Nephron (organoid): Measurements from ENCODE around the gene NOVA1.

Experiments used
- H3K27ac Mint-ChIP-seq, 3 experiments: 2 replicates each; pipeline ENCODE4 v1.8.0; 2020; ENCODE audit warnings: mixed read lengths in 3 of 3, mild to moderate bottlenecking in 2 of 3, moderate library complexity in 1 of 3
- H3K27me3 Mint-ChIP-seq: 2 replicates; pipeline ENCODE4 v1.8.0; 2021; ENCODE audit warnings: low read depth, mild to moderate bottlenecking, moderate library complexity, mixed read lengths
- H3K36me3 Mint-ChIP-seq: 2 replicates; pipeline ENCODE4 v1.8.0; 2020; ENCODE audit warnings: low read depth, mixed read lengths
- H3K4me1 Mint-ChIP-seq: 2 replicates; pipeline ENCODE4 v1.8.0; 2020; ENCODE audit warnings: mixed read lengths
- H3K4me3 Mint-ChIP-seq, 3 experiments: 2 replicates each; pipeline ENCODE4 v1.8.0; 2020; ENCODE audit warnings: mild to moderate bottlenecking in 3 of 3, mixed read lengths in 3 of 3, moderate library complexity in 2 of 3
- H3K9me3 Mint-ChIP-seq: 2 replicates; pipeline ENCODE4 v1.8.0; 2020; ENCODE audit warnings: mixed read lengths
- TF ChIP-seq, protein P1 (sequence below), 3 experiments: fragments of 200-600 bp; sonication (generic); IDR thresholded peaks; one replicate each; pipeline ENCODE4 v1.5.0; 2021; ENCODE audit warnings: antibody characterized with exemption in 3 of 3; ENCODE audit not compliant: unreplicated experiment in 3 of 3

Gene NOVA1

GRCh38 chr14:26410189-26410685, 187.6 kb downstream of the NOVA1 start:
- H3K36me3 Mint-ChIP-seq = no peaks in the 10 kb centered on the region
- TF ChIP-seq, protein P1, sequence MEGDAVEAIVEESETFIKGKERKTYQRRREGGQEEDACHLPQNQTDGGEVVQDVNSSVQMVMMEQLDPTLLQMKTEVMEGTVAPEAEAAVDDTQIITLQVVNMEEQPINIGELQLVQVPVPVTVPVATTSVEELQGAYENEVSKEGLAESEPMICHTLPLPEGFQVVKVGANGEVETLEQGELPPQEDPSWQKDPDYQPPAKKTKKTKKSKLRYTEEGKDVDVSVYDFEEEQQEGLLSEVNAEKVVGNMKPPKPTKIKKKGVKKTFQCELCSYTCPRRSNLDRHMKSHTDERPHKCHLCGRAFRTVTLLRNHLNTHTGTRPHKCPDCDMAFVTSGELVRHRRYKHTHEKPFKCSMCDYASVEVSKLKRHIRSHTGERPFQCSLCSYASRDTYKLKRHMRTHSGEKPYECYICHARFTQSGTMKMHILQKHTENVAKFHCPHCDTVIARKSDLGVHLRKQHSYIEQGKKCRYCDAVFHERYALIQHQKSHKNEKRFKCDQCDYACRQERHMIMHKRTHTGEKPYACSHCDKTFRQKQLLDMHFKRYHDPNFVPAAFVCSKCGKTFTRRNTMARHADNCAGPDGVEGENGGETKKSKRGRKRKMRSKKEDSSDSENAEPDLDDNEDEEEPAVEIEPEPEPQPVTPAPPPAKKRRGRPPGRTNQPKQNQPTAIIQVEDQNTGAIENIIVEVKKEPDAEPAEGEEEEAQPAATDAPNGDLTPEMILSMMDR (IDR thresholded peaks at IDR 0.05; ENCODE audit: unreplicated experiment in 3 of 3) = no peak

GRCh38 chr14:26404927-26405326, 192.9 kb downstream of the NOVA1 start:
- no peaks in the 10 kb centered on the region for H3K4me1 Mint-ChIP-seq
- no peaks in the 10 kb centered on the region for H3K9me3 Mint-ChIP-seq
- no peak overlapping the region for H3K27ac Mint-ChIP-seq
- no peak overlapping the region for H3K4me3 Mint-ChIP-seq
- TF ChIP-seq, protein P1 (IDR thresholded peaks at IDR 0.05; ENCODE audit: unreplicated experiment in 3 of 3) = no peak
- H3K36me3 Mint-ChIP-seq = no peaks in the 10 kb centered on the region
- no peaks in the 10 kb centered on the region for H3K27me3 Mint-ChIP-seq

More at GRCh38 chr14:26410189-26410685, 187.6 kb downstream of the NOVA1 start:
- no peaks in the 10 kb centered on the region for H3K9me3 Mint-ChIP-seq
- H3K4me3 Mint-ChIP-seq = no peak overlapping the region
- no peaks in the 10 kb centered on the region for H3K27me3 Mint-ChIP-seq
- peaks cover 3% of the 10 kb centered on the region for H3K4me1 Mint-ChIP-seq
- H3K27ac Mint-ChIP-seq = no peak overlapping the region

DNA sequence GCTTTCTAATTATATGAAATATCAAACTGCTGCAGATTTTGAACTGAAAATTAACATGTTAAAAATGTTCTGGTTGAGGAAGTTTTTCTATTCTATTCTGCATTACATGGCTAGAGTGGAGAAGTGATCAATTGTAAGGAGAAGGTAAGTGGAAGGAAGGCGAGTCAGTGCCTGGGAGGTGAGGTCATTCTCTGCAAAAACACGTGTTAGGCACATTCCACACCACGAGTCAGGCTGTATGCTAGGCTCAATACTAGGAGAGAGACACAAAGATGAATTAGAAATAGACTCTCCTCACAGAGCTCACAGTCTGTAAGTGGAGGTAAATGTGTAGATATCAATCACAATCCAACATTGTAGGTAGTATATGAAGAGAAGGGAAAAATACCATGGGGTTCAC, 194.1 kb downstream of the NOVA1 start:
- TF ChIP-seq, protein P1 (IDR thresholded peaks at IDR 0.05; ENCODE audit: unreplicated experiment in 3 of 3) = no peak
- Mint-ChIP-seq H3K27ac (no peak overlapping the region), H3K9me3 (no peaks in the 10 kb centered on the region), H3K4me1 (no peaks in the 10 kb centered on the region), H3K36me3 (no peaks in the 10 kb centered on the region), H3K4me3 (no peak overlapping the region), H3K27me3 (no peaks in the 10 kb centered on the region)

DNA sequence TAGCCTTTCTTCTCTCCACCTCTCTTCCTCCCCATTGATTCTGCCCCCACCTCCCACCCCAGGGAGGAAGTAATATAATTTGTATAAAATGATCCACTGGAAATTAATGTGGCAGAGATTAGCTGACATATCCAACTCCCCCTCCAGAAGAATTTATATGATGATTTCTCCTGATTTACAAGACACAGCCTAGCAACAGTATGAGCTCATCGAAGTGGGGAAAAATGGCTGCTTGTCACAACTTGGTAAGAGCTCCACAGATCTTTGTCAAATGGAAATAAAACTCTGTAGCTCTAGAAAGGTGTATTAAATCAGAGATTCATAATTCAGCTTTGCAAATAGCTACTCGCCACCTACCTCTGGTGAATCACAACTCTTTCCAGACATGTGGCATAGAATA, 195.7 kb downstream of the NOVA1 start:
- Mint-ChIP-seq H3K27me3 (peaks cover 2% of the 10 kb centered on the region), H3K4me3 (no peak overlapping the region), H3K4me1 (no peaks in the 10 kb centered on the region), H3K36me3 (no peaks in the 10 kb centered on the region), H3K9me3 (no peaks in the 10 kb centered on the region), H3K27ac (no peak overlapping the region)
- TF ChIP-seq, protein P1 (IDR thresholded peaks at IDR 0.05; ENCODE audit: unreplicated experiment in 3 of 3) = no peak

DNA sequence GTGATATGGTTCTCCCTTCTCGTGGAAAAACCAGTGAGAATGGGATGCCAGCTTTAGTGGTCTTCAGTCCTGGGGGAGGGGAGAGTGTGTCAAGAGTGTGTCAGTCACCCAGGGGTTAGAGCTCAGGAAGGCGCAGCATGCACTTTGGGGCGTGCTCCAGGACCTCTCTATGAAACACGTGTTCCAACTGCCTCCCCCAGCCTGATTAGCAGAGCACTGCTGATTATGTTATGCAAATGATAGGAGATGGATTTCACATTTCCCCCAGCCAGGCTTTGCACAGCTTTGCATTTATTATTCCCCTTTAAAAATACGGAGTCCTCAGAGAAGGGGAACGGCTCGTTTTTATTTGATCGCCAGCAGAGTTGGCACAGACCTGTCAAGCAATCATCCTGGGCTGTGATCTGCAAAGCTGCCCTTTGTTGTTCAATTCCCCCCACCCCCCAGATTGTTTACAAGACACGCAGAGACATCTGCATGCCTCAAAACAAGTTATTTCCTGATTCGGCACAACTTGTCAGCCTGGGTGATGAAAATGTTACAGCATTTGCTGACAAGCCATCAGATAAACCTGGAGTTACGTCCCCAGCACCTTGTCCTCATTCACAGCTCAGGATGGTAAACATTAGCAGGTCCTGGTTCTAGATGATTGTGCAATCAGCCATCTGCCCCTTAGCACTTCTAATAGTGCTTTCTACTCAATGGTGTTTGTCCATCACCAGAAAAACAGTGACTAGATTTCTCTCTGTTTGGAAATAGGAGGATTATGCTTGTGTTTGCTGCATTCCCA, 196.5 kb downstream of the NOVA1 start:
- Mint-ChIP-seq H3K4me1 (no peaks in the 10 kb centered on the region), H3K4me3 (no peak overlapping the region), H3K36me3 (no peaks in the 10 kb centered on the region), H3K9me3 (no peaks in the 10 kb centered on the region), H3K27me3 (peaks cover 6% of the 10 kb centered on the region), H3K27ac (no peak overlapping the region)
- TF ChIP-seq, protein P1 (IDR thresholded peaks at IDR 0.05; ENCODE audit: unreplicated experiment in 3 of 3) = no peak

DNA sequence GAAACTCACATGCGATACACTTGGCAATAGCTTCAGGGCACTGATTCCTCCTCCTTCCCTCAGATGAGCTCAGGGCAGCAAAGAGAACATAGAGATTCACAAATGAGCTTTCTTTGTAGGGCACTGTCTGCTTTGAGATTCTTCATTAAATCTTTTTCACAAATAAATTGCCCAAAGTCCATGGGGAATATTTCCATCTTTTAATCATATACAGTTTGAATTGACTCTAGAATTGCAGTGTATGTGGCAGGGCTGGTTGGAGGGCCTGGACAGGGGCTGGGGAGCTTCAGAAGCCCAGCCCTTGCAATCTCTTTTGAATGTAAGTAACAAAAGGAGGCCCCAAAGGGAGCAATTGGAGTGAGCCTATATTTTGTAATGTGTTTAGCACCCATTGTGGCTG, 197.5 kb downstream of the NOVA1 start:
- TF ChIP-seq, protein P1 (IDR thresholded peaks at IDR 0.05; ENCODE audit: unreplicated experiment in 3 of 3) = no peak
- Mint-ChIP-seq H3K9me3 (no peaks in the 10 kb centered on the region), H3K4me3 (no peak overlapping the region), H3K36me3 (no peaks in the 10 kb centered on the region), H3K4me1 (peaks cover 3% of the 10 kb centered on the region), H3K27ac (no peak overlapping the region), H3K27me3 (peaks cover 6% of the 10 kb centered on the region)
